GM21576 (cell line): Measurements from ENCODE around the gene SLC15A3.
"Not testable (repeated sequence)": the region's sequence is repeated elsewhere in the genome, so short reads cannot be mapped to it uniquely, and the experiment has no call there.

ENCODE experiments used
- ATAC-seq: cut with Tn5 transposase; IDR thresholded peaks from one replicate; pipeline ENCODE4 v1.9.1; 2021; ENCODE audit warnings: mild to moderate bottlenecking, moderate library complexity; ENCODE audit not compliant: unreplicated experiment

The SLC15A3 gene

DNA sequence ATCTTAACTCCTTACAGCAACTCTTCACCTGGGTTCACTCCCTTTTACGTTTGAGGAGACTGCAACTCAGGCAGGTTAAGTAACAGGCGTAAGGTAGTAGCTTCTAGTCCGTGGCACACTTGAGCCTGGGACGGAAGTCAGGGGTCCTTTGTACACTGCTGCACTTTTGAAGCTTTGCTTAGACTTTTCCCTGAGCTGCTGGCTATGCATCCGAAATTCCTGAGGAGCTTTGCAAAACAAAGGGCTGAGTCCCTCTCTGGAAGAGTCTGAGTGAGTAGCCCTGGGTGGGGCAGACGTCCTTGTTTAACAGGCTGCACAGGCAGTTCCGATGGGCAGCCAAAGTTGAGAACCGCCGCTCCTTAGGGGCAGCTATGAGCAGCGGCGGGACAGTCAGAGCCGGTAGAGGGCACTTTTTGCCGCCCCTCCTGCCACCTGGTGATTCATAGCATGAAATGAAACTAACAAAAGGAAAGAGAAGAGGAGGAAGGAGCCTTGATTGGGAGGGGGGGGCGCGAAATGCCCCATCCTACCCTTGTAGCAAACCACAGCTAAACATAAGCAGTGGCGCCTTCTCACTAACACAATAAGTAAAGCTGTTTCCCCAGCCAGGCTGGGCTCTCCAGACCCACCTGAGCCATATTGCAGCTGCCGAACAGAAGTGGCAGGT lies 36.6 kb downstream of the SLC15A3 start:
- peak; percentile 55 for ATAC-seq

DNA sequence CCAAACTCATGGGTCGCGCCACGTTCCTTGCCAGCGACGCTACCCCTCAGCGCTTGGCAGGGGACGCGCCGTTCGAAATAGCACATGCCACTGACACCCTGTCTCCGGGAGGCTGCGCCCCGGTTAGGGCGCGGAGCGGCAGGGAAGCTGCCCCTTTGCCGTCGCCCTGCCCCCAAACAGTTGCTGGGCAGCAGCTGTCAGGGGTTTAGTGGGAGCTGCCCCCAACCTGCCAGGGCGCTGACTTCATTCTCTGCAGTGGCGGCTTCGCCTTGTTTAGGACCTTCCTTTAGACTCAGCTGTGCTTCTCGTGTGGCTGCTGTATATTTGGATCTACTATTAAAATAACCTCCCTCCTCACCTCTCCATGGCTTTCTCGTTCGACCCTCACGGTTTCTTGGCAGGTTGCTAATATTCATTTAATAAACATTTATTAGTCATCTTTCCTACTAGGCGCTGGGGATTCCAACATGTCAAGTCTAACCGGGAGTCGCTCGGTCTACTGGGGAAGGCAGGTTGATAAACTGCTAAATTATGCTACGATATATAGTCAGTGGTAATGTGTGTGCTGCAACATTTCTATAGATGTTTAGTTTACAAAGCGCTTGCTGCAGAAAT lies 37.2 kb downstream of the SLC15A3 start:
- peak; percentile 1 for ATAC-seq

DNA sequence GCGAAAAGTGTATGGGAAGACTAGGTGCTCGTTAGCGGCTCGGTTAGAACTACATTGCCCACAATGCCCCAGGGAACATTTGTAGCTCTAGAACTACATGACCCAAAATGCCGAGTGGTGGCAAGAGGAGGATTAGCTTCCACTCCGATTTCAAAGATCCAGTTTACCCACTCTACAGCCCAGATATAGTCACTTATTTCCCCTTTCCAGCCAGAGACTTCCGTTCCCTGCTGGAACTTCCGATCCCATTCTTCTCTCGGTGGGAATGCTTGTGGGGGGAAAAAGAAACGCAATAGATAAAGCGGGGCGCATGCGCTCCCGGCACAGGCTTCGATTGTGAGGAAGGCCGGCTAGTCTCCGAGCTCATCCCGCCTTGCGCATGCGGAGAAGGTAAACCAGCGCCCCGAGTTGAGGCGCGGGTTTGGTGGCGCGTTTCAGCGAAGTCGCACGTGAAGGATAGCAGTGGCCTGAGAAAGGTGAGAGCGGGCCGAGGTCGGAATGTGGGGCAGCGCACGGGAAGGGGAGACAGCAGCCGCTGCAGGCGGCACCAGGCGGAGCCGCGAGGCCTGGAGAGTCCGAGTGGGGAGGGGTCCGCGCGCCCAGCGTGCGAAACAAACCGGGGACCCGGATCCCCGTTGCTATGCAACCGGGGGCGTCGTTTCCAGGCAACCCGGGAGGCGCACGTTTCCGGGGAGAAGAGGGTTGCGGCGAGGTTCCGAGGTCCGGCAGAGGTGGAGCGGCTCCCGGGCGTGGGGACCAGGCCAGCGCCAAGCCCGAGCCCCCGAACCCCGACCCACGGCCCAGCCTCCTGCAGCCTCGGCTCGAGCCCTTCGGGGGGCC lies 38.0 kb downstream of the SLC15A3 start, which contains the start of gene TMEM109:
TSS of gene TMEM109 (plus strand) at position 366 of the 840 bp plus-strand sequence. CDS start 5,536 bp downstream, outside the sequence.
- ATAC-seq, result peak; percentile 34

DNA sequence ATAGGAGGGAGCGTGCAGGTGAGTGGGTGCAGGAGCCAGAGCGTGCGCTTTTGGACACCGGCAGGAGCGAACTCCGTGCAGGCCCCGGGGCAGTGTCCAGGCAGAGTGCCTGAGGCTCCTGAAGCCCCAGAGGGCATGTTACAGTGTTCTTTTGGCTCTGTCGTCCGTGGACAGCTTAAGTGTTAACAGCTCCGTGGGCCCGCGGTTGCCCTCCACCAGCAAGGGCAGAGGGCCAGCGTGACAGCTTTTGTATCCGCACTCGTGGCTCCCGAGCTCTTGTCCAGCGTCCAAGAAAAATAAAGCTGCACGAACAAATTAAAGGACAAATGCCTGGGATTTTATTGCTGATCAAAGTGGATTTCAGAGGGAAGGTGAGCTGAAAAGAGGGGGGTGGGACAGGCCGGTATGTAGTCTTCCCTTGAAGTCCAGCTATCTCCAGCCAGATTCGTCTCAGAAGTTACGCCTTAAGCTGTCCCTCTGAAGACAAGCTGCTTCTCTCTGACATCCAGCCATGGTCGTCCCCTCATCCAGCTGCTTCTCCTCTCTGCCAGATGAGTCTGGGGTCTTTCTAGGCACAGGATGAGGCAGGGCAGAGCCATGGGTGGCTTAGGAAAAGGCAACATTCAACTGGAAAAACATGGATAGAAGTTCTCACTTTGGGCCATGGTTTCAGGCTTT lies 39.0 kb downstream of the SLC15A3 start:
- ATAC-seq, result no peak

- no peak for ATAC-seq
These were observed 39.6 kb downstream of the SLC15A3 start for GRCh38 chr11:60912223-60912850.

- no peak for ATAC-seq
These were observed 41.1 kb downstream of the SLC15A3 start for GRCh38 chr11:60910711-60911380.

GRCh38 chr11:60910281-60910687 lies 41.7 kb downstream of the SLC15A3 start:
- ATAC-seq, result peak; percentile 33

- ATAC-seq, result not testable (repeated sequence)
These were observed 42.2 kb downstream of the SLC15A3 start for GRCh38 chr11:60909680-60910280.

DNA sequence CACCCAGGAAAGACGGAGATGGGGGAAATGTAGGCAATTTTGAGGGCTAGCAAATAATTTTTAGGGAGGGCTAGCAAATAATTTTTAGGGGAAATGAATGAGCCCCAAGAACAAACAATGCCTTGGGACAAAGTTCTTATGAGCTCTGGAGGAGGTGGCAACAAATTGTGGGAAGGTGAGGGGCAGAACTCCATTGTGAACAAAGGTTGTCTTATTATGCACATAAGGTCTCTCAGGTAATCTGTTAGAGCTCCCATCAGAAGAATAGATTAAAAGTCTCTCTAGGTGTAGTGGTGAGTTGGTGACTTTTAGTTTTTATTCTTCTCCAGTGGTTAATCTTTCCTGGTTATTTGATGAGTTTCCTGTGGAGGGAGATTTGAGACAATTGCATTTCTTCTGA lies 43.2 kb downstream of the SLC15A3 start:
- no peak for ATAC-seq

DNA sequence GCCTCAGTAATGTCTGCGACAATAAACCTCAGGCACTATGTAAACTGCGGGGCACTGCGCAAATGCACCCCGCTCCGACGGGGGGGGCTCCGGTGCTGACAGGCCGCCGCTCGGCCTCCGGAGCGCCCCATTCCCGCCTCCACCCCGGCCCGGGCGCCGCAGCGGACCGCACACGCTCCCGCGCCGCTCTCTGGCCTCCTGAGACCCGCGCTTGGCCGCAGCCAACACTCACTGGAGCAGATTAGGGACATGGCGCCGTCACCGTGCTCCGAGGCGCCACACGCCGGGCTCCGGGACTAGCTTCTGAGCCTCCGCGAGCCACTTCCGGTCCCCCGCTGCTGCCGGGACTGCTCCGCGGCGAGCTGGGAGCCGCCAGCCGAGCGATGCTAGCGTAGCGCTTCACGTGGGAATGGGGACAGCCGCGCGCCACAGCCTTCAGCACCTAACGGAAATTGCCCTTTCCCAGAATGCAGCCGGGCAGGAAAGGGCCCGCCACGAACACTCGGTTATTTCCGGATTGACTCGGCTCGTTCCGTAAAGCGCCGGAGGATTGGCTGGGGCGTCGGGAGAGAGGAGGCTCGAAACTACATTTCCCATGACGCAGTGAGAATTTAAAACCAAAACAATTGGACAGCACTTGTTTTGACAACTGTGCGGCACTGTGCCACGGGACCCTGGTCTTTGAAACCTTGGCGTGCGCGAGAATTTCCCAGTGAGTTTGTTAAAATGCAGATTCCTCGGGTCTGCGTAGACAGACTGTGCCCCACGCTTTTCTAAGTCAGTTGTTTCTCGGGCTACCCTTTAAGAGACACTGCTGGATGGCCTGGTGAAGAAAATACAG lies 45.6 kb downstream of the SLC15A3 start, which contains the start of gene PRPF19:
TSS of gene PRPF19 (minus strand) at position 454 of the 841 bp plus-strand sequence. CDS start at position 251, 203 bp downstream.
- peak; percentile 75 for ATAC-seq

GRCh38 chr11:60905551-60906113 lies 46.3 kb downstream of the SLC15A3 start:
- no peak for ATAC-seq

DNA sequence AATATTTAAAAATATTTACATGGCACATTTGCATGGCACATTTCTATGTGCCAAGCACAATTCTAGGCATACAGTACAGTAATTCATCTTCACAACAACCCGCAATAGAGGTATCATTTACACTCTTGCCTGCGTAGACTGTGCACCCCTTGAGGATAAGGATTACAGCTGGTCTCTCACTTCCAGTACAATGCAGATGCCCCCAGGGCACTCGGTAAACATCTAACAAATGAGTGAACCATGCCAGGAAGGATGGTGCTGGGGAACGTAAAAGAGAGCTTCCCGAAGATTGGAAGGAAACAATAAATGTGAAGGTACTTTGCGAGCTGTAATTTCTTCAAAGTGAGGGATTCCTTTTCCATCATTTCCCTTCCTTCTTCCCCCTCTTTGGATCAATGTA lies 46.9 kb downstream of the SLC15A3 start:
- ATAC-seq, result no peak

- ATAC-seq, result no peak
These were observed 49.4 kb downstream of the SLC15A3 start for GRCh38 chr11:60902625-60903024.

DNA sequence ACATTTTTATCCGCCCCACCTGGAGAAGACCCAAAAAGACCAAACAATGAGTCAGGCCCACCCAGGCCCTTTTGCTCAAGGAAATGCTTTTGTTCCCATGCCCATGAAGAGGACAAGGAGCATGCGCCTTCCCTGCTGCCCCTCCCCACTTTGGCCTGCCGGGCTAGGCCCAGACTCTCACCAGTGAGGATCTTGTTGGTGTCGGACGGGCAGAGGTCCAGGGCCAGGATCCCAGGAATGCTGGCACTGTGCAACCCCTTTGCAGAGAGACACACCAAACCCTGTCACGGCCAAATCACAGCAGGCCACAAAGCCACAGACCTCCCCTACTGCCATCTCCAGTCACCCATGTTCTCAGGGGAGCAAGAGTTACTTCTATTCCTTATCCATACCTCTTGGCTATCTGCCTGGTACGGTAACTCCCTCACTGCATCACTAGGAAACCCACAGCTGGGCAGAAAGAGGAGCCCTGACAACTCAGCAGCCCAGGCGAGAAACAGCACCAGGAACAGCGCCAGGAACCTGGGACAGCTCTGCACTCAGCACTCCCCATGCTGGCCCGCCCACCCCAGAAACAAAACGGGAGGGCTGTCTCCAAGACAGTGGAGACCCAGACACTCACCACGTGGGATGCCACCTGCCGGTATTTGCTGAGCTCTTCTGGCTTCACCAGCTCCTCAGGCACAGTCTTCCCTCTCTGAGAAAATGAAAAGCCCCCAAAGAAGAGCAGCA lies 51.1 kb downstream of the SLC15A3 start:
- no peak for ATAC-seq

DNA sequence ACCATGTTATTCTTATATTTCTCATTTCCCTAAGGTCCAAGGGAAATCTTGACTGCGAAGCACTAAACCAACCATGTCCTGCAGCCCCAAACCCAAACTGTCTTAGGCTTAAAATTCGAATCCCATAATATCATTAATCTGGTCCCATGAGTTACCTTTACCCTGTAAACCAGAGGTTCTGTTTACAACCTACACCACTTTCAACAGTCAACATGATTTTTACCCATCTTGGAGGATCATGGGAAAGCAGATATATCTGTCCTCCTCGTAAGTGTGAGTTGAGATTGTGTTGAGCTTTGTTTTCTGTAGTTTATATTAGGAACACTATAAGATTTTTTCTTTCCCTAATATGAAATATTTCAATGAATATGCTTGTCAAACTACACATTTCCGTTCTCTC lies 52.0 kb downstream of the SLC15A3 start:
- ATAC-seq, result no peak

- no peak for ATAC-seq
These were observed 52.7 kb downstream of the SLC15A3 start for GRCh38 chr11:60899046-60899936.

DNA sequence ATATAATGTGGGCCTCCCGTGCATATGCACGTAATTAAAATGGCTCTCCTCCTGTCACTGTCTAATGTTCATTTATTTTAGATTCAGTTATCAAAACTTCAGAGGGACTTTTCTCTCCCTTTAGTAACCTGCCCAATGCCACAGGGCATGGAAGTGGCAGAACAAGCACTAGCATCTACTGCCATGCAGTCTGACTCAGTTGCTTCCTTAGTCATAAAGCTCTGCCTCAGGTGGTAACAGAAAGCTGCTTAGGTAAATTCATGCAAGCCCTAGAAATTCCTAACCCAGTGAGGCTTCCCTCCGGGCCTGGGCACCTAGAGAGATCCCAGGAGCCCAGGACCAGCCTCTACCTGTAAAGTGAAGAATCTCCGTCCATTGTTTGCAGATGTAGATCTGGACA lies 54.5 kb downstream of the SLC15A3 start:
- ATAC-seq, result no peak
